IPS DF 4.7 (cell line): Measurements from ENCODE around the gene RBMY1A1.
"Not testable (repeated sequence)": the region's sequence is repeated elsewhere in the genome, so short reads cannot be mapped to it uniquely, and the experiment has no call there.

Experiments used
- DNase-seq: peaks from one replicate; pipeline ENCODE4 v3.0.0-alpha.2; 2013; ENCODE audit warnings: low spot score; ENCODE audit errors: extremely low read depth

RBMY1A1 gene

DNA sequence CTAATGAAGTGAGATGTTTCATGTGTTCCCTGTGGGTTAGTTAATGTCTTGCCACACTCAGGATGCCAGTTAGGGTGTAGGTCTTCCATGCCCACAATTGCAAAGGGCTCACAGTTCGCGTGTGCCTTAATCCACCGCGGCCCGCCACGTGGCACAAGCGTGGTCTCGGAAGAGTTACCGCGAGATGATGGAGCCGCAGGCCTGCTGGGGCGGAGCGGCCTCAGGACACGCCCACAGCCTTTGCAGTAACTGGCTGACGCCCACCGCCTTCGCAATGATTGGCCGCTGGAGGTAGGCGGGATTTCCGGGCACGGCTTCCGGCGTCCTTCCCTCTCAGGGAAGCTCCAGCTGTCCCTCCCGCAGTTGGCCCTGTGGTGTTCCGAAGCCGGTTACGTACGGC, at the start of gene RBMY1A1:
RBMY1A1 (plus strand) TSS at position 301 of the 400 bp plus-strand sequence. CDS start 2,013 bp downstream, outside the sequence.
- DNase-seq, result not testable (repeated sequence)

GRCh38 chrY:21511038-21511437, 23.6 kb upstream of the RBMY1A1 start, which contains the start of gene RBMY1B:
Gene RBMY1B, plus strand, starts transcription at chrY:21511338. Its CDS starts 2,013 bp downstream, at chrY:21513351.
- DNase-seq, result not testable (repeated sequence)

- not testable (repeated sequence) for DNase-seq
Observed at GRCh38 chrY:21559316-21559984, 24.8 kb downstream of the RBMY1A1 start.

DNA sequence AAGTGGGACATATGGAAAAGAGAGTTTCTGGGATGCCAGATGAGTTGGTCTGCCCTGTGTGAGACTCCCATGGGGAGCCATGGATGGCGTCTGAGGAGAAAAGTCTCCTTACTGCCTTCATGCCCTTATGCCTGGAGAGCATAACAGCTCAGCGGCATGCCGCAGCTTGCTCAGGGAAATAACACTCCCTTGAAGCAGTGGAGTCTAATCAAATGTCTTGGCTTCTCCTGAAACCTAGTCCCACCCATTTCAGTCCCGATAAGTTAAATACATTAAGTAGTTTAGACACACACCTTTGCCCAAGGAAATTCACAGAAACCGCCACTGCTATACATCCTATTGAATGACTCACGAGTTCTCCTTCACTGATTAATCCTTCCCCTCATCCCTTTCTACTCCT, 50.8 kb downstream of the RBMY1A1 start:
- no peak for DNase-seq

GRCh38 chrY:21586454-21586853, 51.8 kb downstream of the RBMY1A1 start:
- DNase-seq, result not testable (repeated sequence)

DNA sequence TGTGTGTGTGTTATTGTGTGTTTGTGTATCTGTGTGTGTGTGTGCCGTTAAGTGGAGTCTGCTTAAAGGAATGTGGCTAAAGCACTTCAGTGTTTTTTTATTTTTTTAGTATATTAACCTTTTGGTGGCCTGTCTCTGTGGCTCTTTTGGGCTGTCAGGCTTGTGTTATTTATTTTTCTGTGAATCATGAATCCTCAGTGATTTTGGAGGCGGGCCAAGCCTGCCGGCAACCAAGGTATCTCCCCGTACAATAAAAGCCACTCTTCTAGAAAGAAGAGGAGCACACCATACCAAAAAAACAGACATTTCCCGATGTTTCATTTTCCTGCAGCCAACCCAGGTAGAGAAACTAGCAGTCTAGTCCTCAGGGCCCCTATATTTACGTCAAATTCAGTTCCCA, 57.4 kb downstream of the RBMY1A1 start:
- DNase-seq, result no peak

- not testable (repeated sequence) for DNase-seq
Observed at GRCh38 chrY:21596287-21596686, 61.6 kb downstream of the RBMY1A1 start.
